Glomerular endothelial cell (primary cell): ENCODE data around the gene BCL2L15. TPM values are rescaled to one million over a fixed set of nuclear protein-coding genes. Genes with fewer than 3 reads are reported as not detected.

ENCODE experiments used
- DNase-seq: peaks from one replicate; pipeline ENCODE4 v3.0.0-alpha.2; 2011; ENCODE audit warnings: low read depth, low spot score; ENCODE audit errors: extremely low read depth
- total RNA-seq: library from RNA; depleted of rRNA; stranded (reverse); fragments of >200 nt; gene quantifications from 2 replicates; pipeline ENCODE4 v1.2.3, GENCODE V29; 2015

Gene BCL2L15
- total RNA-seq = 0.10 and 0.23 TPM in 2 replicates

DNA sequence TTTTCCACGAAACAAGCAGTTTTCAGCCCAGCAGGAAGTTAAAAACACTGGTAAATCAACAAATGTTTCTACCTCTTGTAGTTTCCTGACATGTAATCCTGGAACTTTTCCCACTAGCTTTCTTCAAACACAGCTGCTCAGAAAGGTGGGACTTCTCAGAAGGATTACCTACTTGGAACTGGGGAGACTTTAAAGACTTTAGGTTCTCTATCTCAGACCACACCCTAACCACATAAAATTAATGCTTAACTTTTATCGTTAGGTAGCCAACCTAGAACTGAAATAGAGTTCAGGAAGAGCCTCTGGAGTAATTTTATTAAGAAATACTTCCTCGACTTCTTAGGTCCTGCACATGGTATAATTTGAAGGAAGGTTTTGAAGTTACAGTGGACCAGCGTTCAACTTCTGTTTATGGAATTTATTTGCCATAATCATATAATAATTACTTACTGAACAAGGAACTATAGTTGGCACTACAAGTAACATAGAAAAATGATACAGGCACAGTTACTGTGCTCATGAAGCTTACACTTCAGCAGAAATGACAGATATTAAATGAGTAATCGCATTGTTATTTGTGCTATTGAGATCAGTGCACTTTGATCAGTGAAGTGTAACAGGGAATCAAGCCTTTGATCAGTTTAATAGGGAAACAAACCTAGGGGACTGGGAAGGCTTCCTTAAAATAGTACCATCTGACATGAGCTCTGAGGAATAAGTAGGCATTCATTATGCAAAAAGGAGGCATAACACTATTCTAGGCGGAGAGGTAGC lies at the start of gene BCL2L15:
TSS of gene BCL2L15 (minus strand) at position 180 of the 774 bp plus-strand sequence. CDS start 206 bp downstream, outside the sequence.
- no peak for DNase-seq

DNA sequence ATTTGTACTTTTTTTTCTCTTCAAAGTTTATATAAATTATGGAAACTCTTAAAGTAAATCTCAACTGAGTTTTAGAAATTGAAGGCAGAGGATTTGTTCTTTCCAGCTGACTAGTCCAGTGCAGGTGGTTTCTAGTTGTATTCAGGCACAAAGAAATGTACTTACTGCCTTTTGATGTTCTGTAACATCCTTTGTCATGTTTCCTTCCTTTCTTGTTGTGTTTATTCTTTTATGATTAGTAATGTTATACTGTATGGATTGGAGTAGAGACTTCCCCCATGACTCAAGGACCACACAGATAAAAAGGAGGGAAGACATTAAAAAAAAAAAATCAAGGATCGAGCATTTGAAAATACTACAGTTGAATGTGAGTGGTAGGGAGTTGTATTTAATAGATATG lies 49.8 kb upstream of the BCL2L15 start:
- no peak for DNase-seq

DNA sequence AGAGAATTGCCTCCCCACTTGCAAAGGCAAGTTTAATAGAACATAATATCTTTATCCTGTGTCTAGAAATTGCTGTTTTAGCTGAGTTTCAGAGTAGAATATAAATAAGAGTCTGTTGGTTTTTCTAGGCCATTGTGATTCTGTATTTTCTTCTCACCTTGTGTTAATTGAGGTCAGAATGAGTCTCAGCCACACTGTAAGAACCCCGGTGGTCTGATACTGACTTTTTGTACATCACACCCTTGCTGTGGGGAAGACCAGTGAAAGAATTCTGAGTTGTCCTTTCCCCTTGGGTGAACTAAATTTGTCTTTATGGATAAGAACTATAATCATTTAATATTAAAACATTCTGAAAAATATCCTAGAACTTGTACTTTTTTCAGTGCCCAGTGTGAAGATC lies 48.6 kb upstream of the BCL2L15 start:
- DNase-seq = no peak

DNA sequence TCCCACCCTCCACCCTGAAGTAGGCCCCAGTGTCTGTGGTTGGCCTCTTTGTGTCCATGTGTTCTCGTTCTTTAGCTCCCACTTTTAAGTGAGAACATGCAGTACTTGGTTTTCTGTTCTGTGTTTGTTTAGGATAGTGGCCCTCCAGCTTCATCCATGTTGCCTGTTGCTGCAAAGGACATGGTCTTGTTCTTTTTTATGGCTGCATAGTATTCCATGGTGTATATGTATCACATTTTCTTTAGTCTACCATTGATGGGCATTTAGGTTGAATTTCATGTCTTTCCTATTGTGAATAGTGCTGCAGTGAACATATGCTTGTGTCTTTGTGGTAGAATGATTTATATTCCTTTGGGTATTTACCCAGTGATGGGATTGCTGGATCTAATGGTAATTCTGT lies 47.8 kb upstream of the BCL2L15 start:
- DNase-seq = no peak

DNA sequence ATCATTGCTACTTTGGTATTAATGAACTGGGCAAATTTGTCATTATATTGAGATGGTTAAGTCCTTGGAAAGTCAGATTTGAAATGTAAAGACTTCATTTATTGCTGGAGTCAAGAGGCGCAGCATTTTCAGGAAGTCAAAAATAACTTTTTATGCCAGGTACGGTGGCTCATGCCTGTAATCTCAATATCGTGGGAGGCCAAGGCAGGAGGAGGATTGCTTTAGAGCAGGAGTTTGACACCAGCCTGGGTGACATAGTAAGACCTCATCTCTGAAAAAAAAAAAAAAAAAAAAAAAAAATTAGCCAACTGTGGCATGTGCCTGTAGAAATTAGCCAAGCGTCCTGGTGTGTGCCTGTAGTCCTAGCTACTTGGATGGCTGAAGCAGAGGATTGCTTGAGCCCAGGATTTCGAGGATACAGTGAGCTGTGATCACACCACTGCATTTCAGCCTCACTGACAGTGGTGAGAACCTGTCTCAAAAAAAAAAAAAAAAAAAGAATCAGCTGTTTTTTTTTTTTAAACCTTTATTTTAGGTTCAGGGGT lies 47.2 kb upstream of the BCL2L15 start:
- no peak for DNase-seq

DNA sequence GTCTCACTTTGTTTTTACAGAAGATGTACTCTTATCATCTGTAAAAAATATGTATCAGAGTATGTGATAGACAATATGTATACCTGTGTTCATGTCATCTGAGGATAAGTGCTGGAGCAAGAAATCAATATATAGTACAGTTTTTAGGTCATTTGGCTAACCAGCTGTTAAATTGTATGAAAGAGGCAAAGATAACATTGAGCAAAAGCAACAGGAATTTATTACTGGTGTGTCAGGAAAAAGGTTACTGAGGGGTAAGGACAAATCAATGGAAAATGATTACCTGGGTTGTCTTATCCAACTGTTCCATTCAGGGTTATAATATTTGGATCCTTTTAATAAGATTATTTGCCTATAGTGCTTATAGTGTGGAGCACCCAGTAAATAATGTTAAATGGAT lies 46.6 kb upstream of the BCL2L15 start:
- DNase-seq = no peak

DNA sequence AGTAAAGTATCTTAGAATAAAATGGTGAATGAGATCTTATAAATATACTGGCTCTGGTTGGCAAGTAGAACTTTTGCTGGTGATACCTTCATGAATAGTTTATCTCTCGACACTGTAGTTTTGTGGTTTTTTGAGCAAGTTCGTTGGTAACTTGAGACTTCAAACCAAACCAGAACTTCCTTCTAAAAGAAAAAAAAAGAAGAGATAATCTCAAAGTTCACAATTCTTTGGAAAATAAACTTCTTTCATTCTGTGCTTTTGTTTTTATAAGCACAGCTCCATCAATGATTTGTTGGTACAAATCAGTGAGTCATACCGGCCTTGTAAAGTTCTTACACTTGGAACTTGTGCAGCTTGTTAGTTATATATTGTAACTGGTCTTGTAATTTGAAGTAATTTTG lies 44.1 kb upstream of the BCL2L15 start:
- DNase-seq = no peak

DNA sequence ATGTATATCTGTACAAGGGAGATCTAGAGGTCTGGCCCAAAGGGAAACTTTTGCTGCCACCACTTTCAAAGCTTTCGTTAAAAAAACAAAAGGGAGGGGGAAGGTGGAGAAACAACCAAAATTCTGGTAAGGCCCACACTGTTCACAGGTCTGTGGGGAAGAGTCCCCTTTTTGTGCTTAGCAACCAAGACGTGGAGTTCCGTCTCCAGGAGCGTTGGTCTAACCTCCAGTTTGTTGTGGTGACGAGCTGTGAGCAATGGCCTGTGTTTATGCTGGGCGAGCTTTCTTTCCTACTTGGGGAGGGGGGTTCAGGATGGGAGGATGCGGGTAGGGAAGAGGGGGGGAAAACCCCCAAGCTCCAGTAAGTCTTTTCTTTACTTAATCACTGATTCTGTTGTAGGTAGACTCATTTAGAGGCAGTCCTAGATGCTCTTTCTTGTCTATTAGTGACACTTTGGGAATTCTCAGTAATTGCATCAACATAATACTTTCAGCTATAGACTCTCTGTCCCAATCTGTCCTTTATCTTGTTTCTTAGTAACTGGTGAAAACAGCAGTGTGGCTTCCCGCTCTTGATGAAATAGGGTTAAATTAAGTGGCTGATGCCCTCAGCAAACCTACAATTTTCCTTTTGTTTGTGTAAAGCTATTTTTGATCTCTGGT lies 43.2 kb upstream of the BCL2L15 start:
- DNase-seq = no peak

DNA sequence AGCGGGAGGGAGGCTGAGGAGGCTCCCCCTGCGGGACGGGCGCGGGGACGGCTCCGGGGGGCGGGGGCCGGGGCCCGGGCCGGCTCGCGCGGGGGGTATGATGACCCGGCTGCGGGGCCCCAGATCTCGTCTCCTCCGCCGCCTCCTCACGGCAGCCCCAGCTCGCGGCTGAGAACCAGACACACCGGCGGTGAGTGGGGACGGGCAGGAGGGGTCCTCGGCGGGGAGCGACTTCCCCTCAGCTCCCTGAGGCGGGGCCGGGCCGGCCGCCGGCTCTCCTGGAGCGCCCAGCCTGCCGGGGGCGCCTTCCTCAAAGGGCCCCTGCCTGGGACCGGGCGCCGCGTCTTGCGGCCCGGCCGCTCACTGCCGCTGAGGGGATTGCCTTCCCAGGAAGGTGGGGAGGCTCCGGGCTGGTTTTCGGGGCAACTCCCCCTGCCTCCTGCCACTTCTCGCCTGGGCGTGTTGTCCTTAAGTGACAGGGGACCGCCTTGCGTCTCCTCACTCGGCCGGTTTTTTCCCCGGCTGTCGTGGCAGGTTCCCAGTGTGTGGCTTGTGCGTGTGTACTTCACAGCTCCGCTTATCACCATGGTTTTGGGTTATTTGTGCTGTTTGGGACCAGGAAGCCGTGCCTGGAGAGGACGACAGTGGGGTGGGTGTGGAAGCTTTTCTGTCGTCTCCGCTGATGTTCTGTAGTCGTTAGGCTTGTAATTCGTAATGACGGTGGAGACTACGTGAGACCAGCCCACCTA lies 42.5 kb upstream of the BCL2L15 start:
- DNase-seq = no peak

DNA sequence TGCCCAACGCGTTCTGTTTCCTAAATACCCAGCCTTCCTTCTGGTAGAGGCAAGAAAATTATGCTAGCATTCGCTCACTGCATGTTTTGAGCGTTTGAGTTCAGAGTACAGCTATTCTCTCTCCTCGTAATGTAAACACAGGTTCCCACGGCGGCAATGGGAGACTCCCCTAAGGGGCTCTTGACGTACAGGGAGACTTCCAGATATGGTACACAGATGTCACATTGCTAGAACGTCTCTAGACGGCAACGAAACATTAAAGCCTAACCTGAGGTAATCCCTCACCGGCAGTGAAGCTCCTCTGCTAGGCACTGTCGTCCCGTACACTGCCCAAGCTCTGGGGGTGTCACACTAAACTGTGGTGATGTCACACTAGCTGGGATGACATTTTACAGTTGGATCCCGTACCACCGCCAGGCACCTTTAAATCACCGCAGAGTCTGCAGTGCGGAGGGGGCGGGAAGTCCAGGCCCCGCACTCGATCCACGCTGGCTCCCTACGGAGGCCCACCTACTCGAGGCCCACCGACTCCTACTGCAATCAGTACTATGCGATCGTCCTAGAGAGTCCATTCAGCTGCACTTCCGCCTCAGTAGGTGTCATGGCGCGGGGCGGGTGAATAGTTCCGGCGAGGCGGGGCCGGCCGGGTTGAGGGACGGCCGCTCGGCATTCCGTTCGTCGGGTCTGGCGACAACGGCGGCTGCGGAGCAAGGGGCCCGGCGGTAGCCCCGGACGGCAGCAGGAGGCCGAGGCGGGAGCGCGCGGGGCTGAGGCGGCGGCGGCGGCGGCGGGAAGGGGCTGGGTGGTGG lies 41.8 kb upstream of the BCL2L15 start, which contains the start of gene HIPK1:
TSS of gene HIPK1 (plus strand) at position 384 of the 809 bp plus-strand sequence.
- DNase-seq = no peak

DNA sequence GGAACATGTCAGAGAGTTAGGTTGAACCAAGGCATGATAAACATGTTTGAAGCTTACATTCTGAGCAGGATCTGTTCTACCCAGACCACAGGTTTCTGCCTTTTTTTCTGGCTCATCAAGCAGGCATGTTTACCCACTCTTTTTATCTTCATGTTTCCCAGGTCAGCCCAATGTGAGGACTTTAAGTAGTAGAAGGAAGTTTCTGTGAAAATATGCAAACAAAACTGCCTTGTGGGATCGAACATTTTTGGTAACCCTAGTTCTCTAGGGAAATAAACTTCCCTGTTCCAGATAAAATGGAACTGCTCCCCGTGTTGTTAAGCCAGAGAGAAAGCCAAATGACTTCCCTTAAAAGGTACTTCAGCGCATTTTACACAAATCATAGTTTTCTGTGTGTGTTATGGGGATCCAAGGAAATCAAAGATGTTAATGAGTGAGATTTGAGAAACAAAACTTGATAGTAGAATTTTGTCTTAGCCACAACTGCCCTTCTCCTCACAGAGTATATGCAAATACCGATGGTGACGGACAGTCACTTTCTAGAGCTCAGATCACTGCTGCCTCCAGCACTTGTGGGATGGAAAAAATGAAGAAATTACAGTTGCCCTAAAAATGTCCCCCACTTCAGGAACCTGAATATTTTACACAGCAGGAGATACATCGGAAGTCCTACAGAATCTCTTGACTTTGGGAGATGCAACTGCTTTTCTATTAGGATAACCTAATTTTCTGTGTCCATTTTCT lies 41.0 kb upstream of the BCL2L15 start:
- DNase-seq = no peak

DNA sequence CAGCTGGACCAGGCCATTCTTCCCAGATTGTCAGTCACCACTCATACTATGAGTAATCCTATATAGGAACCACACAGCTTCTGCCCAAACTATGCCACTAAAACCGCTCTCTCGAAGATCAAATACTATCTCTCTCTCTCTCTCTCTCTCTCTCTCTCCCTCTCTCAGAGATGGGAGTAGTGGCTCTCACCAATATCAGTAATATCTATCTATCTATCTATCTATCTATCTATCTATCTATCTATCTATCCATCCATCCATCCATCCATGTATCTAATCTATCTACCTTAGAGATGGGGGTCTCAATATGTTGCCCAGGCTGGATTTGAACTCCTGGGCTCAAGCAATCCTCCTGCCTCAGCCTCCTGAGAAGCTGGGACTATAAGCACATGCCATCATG lies 37.1 kb upstream of the BCL2L15 start:
- no peak for DNase-seq

DNA sequence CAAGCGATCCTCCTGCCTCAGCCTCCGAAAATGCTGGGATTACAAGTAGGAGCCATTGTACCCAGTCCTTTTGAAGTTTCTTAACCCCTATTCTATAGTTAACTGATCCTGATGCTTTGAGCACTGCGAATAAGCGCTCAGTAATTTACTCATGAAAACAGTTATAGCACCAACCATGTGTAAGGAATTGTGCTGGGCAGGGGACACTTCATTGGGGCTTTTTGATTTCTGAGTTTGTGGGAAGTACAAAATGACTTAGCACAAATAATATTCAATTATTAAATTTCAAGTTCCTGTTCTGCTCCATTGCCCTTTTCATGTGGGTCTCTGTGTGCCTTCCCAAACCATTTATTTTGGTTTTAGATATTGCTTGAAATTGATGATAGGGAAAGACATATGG lies 35.6 kb upstream of the BCL2L15 start:
- DNase-seq = no peak

DNA sequence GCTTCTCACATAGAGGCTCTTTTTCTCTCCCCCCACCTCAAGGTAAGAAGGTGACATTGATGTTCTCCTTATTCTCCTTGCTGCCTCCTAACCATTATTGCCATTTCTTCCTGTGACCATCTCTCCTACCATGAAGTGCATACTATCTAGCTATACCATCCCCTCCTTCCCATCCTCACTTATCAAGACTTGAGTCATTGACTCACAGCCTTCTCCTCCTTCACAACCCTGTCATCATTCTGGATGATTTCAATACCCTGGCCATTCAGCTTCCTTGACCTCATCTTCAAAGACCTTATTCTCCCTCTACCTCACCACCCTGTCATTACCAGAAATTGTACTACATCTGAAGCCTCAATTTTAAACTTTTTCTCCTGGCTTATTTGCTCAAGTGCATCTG lies 30.9 kb upstream of the BCL2L15 start:
- DNase-seq = no peak

DNA sequence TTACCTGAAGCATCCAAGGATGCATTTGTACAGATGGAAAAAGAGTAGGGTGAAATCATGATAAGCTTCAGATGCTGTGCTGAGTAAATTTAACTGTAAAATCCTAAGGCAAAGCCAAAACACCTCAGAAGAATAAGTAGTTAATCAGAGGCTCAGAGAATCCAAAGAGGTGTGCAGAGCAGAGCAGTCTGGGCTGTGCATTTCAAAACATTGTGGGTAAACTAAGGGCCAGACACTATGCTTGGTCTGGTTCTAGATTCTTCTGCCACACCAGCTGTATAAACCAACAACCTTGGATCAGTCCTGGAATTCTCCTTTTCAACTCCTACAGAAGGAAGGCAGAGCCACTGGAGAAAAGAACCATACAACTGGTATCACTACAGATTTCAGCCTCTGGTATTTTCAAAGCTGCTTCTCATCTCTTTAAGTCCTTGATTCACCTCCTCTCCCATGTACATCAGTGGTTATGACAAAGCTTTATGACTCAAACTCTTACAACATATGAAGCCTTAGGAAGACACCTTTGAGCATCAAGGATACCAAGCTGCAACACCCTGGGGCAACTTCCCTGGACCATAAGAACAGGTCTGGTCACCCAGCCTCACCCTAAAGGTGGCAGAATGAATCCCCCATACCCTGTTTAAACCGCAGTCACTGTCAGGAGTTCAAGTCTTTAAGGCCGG lies 30.2 kb upstream of the BCL2L15 start:
- DNase-seq = no peak

DNA sequence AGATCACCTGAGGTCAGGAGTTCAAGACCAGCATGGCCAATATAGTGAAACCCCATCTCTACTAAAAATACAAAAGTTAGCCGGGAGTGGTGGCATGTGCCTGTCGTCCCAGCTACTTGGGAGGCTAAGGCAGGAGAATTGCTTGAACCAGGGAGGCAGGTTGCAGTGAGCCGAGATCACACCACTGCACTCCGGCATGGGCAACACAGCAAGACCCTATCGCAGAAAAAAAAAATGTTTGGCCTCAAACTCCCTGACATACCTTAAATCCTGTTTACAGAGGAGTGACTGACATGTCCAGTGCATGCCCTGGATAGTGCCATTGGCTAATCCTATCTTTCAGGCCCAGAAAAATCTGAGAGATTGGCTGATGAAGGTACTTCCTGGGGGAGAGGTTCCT lies 29.6 kb upstream of the BCL2L15 start:
- DNase-seq = no peak

DNA sequence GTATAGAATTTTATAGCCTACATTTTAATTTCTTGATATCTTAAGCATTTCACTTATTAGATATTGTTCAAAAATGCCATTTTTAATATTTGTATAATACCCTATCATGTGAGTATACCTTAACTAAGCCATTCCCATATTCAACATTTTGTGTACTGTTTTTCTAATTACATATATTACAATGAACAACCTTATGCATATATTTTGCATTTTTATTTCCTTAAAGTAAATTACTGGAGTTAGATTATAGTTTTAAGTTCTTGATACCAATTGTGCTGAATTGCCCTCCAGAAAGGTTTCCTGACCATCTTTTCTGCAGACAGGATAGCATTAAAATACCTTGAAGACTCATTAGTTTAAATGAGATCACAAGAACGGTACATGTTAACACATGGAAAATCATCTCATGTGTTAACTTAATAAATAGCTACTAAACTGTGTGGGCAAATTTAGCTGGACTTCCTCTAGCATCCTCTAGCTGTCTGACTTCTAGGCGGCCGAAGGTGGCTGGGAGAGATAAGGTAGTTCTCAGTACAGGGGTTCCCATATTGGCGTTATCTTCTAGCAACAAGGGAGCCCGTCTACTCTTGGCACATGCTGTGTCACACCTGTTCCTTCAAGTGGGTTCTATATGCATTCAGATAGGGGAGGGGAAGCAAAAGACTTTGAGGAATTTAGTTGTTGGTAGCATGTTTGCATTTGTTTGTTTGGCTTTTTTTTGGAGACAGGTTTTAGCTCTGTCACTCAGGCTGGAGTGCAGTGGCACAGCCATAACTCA lies 26.7 kb upstream of the BCL2L15 start:
- no peak for DNase-seq

DNA sequence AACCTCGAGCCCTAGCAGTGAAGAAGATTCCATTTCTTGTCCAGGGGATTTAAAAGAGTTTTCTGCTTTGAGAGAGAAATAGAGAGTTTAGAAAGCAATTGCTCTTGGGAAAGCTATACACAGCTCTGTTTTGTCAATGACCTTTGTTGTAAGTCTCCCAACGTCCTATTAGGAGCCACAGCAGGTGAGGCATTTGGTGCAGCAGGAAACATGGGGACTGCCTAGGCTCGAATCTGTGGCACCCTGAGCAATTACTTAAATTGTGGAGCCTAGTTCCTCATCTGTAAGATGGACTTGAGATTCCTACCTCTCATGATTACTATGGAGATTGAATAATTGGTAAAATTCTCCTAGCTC lies 25.9 kb upstream of the BCL2L15 start:
- DNase-seq = no peak
